Osteoblast (primary cell): ENCODE results near the gene C13orf42. TPM values are rescaled to one million over a fixed set of nuclear protein-coding genes. Genes with fewer than 3 reads are reported as not detected.

ENCODE experiments used
- DNase-seq: peaks from one replicate; pipeline ENCODE4 v3.0.0; 2011; ENCODE audit warnings: low spot score, mixed read lengths; ENCODE audit not compliant: insufficient read length; ENCODE audit errors: missing footprints
- H2AFZ ChIP-seq: 2 replicates; pipeline ENCODE4 v1.6.0; 2011; ENCODE audit warnings: mild to moderate bottlenecking, low read length
- H3K27ac ChIP-seq: 2 replicates; pipeline ENCODE4 v1.5.1; 2011; ENCODE audit warnings: mild to moderate bottlenecking, low read depth, low read length, moderate library complexity
- H3K27me3 ChIP-seq: 2 replicates; pipeline ENCODE4 v1.6.0; 2012; ENCODE audit warnings: mild to moderate bottlenecking, control low read depth, inconsistent platforms, low read length, moderate library complexity; ENCODE audit not compliant: insufficient read depth
- H3K36me3 ChIP-seq: 2 replicates; pipeline ENCODE4 v1.5.1; 2011; ENCODE audit warnings: mild to moderate bottlenecking, low read length, control low read depth, moderate library complexity; ENCODE audit not compliant: insufficient read depth
- H3K4me1 ChIP-seq: 2 replicates; pipeline ENCODE4 v1.5.1; 2011; ENCODE audit warnings: mild to moderate bottlenecking, low read length, control low read depth, moderate library complexity; ENCODE audit not compliant: insufficient read depth
- H3K4me2 ChIP-seq: 2 replicates; pipeline ENCODE4 v1.6.0; 2011; ENCODE audit warnings: mild to moderate bottlenecking, low read length; ENCODE audit not compliant: insufficient read depth
- H3K4me3 ChIP-seq: fragments of 200-600 bp; sonication (generic); 3 replicates; pipeline ENCODE4 v1.5.1; 2012; ENCODE audit warnings: mild to moderate bottlenecking, low read length, inconsistent platforms; ENCODE audit not compliant: insufficient read depth
- H3K79me2 ChIP-seq: 2 replicates; pipeline ENCODE4 v1.6.0; 2012; ENCODE audit warnings: mild to moderate bottlenecking, low read length, control low read depth, inconsistent platforms; ENCODE audit not compliant: insufficient read depth
- H3K9me3 ChIP-seq: 2 replicates; pipeline ENCODE4 v1.5.1; 2011; ENCODE audit warnings: low read depth, low read length, control low read depth
- H4K20me1 ChIP-seq: 2 replicates; pipeline ENCODE4 v1.6.0; 2012; ENCODE audit warnings: mild to moderate bottlenecking, low read length, control low read depth; ENCODE audit not compliant: insufficient read depth
- CTCF ChIP-seq: IDR thresholded peaks from 2 replicates; pipeline ENCODE4 v1.5.1; 2011; ENCODE audit warnings: mild to moderate bottlenecking, low read depth, low read length, moderate library complexity; ENCODE audit errors: extremely low read depth
- total RNA-seq: library from RNA; depleted of rRNA; stranded (reverse); fragments of >200 nt; gene quantifications from 2 replicates; pipeline ENCODE4 v1.2.3, GENCODE V29; 2012

C13orf42 gene
- total RNA-seq, 1 donor, result not detected

GRCh38 chr13:51035469-51035868 is 75.6 kb downstream of the C13orf42 start:
- Histone ChIP-seq H2AFZ (no peak overlapping the region), H3K79me2 (no peaks in the 10 kb centered on the region), H3K36me3 (no peaks in the 10 kb centered on the region), H3K9me3 (no peaks in the 10 kb centered on the region), H4K20me1 (no peaks in the 10 kb centered on the region), H3K4me2 (no peak overlapping the region), H3K4me3 (no peak overlapping the region), H3K27ac (no peak overlapping the region), H3K4me1 (peaks cover 7% of the 10 kb centered on the region), H3K27me3 (peaks cover 9% of the 10 kb centered on the region)
- peak; percentile 54 for DNase-seq
- no peak for TF ChIP-seq CTCF

- Histone ChIP-seq H3K4me3 (no peak overlapping the region), H2AFZ (no peak overlapping the region), H3K4me2 (no peak overlapping the region), H3K27ac (no peak overlapping the region), H3K27me3 (peaks cover 9% of the 10 kb centered on the region), H3K79me2 (no peaks in the 10 kb centered on the region), H3K9me3 (no peaks in the 10 kb centered on the region), H4K20me1 (no peaks in the 10 kb centered on the region), H3K4me1 (peaks cover 7% of the 10 kb centered on the region), H3K36me3 (no peaks in the 10 kb centered on the region)
- DNase-seq, result no peak
- TF ChIP-seq CTCF, result no peak
Measured at GRCh38 chr13:51034906-51035305, 76.2 kb downstream of the C13orf42 start.

- no peaks in the 10 kb centered on the region for H4K20me1 ChIP-seq
- H3K4me1 ChIP-seq, result peaks cover 7% of the 10 kb centered on the region
- no peak for TF ChIP-seq CTCF
- no peak overlapping the region for H3K27ac ChIP-seq
- DNase-seq, result no peak
- H3K36me3 ChIP-seq, result no peaks in the 10 kb centered on the region
- H3K4me2 ChIP-seq, result no peak overlapping the region
- H3K4me3 ChIP-seq, result no peak overlapping the region
- H2AFZ ChIP-seq, result no peak overlapping the region
- peaks cover 9% of the 10 kb centered on the region for H3K27me3 ChIP-seq
- no peaks in the 10 kb centered on the region for H3K9me3 ChIP-seq
- no peaks in the 10 kb centered on the region for H3K79me2 ChIP-seq
Measured at GRCh38 chr13:51033421-51034185, 77.5 kb downstream of the C13orf42 start.

- no peak overlapping the region for H3K4me2 ChIP-seq
- no peak for TF ChIP-seq CTCF
- no peak overlapping the region for H3K4me3 ChIP-seq
- H3K79me2 ChIP-seq, result no peaks in the 10 kb centered on the region
- H3K27me3 ChIP-seq, result peaks cover 9% of the 10 kb centered on the region
- no peak for DNase-seq
- no peak overlapping the region for H3K27ac ChIP-seq
- no peak overlapping the region for H2AFZ ChIP-seq
- H3K9me3 ChIP-seq, result no peaks in the 10 kb centered on the region
- peaks cover 7% of the 10 kb centered on the region for H3K4me1 ChIP-seq
- no peaks in the 10 kb centered on the region for H3K36me3 ChIP-seq
- no peaks in the 10 kb centered on the region for H4K20me1 ChIP-seq
Measured at GRCh38 chr13:51032831-51033230, 78.2 kb downstream of the C13orf42 start.

Other genes with a start within 250 kb of the C13orf42 start
- gene RNASEH2B, start 201.5 kb downstream of the C13orf42 start, total RNA-seq, result 47.4 and 66.9 TPM in 2 replicates
- gene FAM124A, start 111.1 kb upstream of the C13orf42 start, total RNA-seq, result 1.1 and 1.2 TPM in 2 replicates
- not detected in 2 replicates for gene SERPINE3, start 228.4 kb upstream of the C13orf42 start, total RNA-seq